ENCODE data around the gene LRIG3.

Gene LRIG3

DNA sequence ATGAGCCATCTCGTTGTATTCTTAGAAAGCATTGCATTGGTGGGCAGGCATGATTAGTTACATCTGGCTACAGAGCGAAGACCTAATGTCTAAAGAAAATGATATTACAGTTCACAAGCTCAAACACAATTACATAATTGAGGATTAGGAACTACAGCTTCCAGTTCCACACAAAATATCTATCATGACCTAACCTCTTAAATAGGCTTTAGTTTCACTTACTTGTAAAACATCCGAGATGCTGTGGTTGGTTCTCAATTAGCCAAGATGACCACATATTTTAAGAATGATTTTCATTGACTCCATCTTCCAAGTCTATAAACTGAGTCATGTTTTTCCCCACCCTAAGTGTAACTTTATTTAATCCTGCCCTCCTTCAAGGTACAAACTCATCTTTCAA is 69.5 kb downstream of the LRIG3 start:
- DNase-seq: no peak

DNA sequence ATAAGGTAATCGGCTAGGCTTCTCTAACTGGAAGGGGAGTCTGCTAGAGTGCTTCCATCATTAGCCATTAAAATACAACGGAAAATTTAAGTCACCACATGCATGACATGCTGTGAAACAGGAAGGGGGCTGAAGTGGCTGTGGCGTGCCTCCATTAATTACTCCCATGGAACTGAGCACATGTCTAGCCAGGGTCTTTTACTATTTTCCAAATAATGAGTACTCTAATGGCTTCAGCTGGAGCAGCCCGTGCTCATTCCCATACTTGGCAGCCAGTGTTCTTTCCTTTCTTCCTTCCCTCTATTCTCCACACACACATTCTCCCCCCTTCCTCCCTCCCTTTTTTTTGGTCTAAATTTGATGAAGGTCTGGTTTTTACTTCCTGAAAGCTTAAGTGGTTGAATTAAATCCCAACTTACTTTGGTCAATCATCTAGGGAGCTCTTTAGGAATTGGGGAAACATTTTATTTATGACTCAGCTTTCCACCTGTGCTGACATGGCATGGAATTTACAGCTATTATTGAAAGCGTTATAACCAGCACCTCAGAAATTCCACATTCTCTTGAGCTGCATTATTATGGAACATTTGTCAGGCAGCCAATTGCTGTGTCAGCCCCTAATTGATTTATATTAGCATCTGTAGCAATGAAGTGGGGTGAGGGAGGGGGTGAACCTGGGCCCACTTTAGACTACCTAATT is 72.3 kb downstream of the LRIG3 start:
- DNase-seq: no peak

DNA sequence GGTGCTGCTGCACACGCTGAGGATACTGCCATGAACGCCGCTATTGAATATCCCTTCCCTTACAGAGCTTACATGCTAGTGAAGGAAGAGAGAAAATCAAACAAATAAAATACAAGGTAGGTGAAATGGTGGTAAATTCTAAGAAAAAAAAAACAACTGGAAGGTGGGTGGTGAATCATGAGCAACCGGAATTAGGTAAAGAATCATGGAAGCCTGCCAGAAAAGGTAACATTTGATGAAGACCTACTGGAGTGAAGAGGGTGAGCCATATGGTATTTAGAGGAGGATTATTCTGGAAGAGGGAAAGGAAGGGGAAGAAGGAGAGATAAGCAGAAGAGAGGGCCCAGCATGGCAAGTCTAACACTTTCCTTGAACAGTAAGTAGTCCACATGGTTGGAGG is 76.1 kb downstream of the LRIG3 start:
- no peak for DNase-seq

DNA sequence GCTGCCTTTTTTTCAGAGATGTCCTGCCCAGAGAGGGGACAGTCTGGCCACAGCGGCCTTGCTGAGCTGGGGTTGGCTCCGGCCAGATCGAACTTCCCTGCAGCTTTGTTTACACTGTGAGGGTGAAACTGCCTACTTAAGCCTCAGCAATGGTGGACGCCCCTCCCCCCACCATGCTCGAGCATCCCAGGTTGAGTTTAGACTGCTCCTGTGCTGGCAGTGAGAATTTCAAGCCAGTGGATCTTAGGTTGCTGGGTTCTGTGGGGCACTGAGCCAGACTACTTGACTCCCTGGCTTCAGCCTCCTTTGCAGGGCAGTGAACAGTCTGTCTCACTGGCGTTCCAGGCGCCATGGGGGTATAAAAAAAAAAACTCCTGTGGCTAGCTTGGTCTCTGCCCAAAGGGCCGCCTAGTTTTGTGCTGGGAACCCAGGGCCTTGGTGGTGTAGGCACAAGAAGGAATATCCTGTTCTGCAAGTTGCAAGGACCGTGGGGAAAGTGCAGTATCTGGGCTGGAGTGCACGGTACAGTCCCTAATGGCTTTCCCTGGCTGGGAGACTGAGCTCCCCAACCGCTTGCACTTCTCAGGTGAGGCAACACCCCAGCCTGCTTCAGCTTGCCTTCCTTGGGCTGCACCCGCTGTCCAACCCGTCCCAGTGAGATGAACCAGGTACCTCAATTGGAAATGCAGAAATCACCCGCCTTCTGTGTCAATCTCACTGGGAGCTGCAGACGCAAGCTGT is 79.1 kb downstream of the LRIG3 start:
- DNase-seq: peak; percentile 66

DNA sequence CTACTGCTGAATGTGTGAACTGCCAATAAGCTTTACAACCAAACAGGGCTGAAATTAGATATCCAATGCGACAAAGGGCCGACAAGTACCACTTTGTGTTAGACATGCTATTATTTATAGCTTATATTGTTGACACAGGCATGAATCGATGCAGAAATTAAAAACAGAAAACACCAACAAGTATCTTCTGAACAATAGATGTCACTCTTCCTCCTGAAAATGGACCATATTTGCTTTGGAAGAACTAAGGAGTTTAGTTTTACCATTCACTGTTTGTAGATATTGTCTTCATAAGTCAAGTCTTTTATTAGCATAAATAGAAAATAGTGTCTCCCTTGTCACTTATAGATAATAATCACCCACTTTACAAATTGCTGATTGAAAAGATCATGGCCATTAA is 86.5 kb downstream of the LRIG3 start:
- no peak for DNase-seq

DNA sequence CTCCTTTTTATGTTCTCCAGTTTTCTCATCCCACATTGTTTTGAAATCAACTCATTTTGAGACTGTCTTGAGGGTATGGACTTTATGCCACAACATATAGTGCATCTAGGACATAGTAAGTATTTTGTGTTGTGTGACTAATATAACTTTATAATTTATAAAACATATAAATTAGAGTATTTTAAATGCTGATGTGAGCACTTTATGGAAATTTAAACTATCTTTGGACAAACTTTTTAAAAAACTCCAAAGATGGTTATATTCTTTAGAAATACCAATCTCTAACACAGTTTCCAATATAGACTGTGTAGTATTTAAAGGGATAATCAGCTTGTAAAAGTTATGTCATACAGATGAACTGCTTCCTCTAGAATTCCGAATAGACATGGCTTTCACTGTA is 87.4 kb downstream of the LRIG3 start:
- no peak for DNase-seq

Measured in islet precursor cell (in vitro differentiated cells).